K562 (cell line): ENCODE measurements around the gene ARFGAP3. TPM values are rescaled to one million over a fixed set of nuclear protein-coding genes. Genes with fewer than 3 reads are reported as not detected.

Experiments used
- HDAC1 ChIP-seq, 2 experiments: fragments of 450-650 bp; IDR thresholded peaks; 2 replicates each; pipeline ENCODE4 v1.6.1; 2016 to 2017; ENCODE audit warnings: inconsistent platforms in 1 of 2, mild to moderate bottlenecking in 1 of 2, moderate library complexity in 1 of 2
- JUND ChIP-seq, 2 experiments: IDR thresholded peaks; 2 replicates in 1 of 2; 3 replicates in 1 of 2; pipeline ENCODE4 v1.6.1; 2011; ENCODE audit warnings: borderline replicate concordance in 2 of 2, low read depth in 2 of 2, low read length in 2 of 2, improper control_type of control experiment in 1 of 2, missing biosample characterization in 1 of 2, missing genetic modification characterization in 1 of 2, missing genetic modification reagents in 1 of 2
- NFE2L1 ChIP-seq: fragments of 450-650 bp; IDR thresholded peaks from 2 replicates; pipeline ENCODE4 v1.6.1; 2016; ENCODE audit warnings: missing genetic modification characterization, low read depth, mild to moderate bottlenecking, missing compliant biosample characterization, moderate library complexity, borderline replicate concordance
- SAFB ChIP-seq: fragments of 200-400 bp; formaldehyde crosslinking; IDR thresholded peaks from 2 replicates; pipeline ENCODE4 v1.6.1; 2017; ENCODE audit warnings: low read depth, low read length, borderline replicate concordance
- ZFX ChIP-seq: sonication (generic); formaldehyde crosslinking; IDR thresholded peaks from 2 replicates; pipeline ENCODE4 v1.8.0; 2022; ENCODE audit warnings: mild to moderate bottlenecking, missing genetic modification reagents, moderate library complexity
- polyA plus RNA-seq, 8 experiments: library from polyadenylated mRNA; depleted of rRNA in 4 of 8; stranded (reverse) in 5 of 8; unstranded in 3 of 8; fragments of >200 nt; fragmentation: Nextera tagmentation in 2 of 8; fragmentation: Illumina TruSeq in 1 of 8; extraction: Ambion mirVana in 2 of 8; extraction: Trizol in 1 of 8; gene quantifications; 2 replicates each; pipeline versions ENCODE4 v1.2.1 to v1.2.3, GENCODE V29; 2011 to 2014; ENCODE audit warnings: inconsistent platforms in 1 of 8, missing spikeins in 1 of 8
- total RNA-seq, 7 experiments: library from RNA; depleted of rRNA in 6 of 7; stranded (reverse); fragments of >200 nt in 6 of 7; fragmentation: Illumina TruSeq in 2 of 7; extraction: Trizol in 2 of 7; gene quantifications; 2 replicates each; pipeline versions ENCODE4 v1.2.1 to v1.2.3, GENCODE V29; 2011 to 2021; ENCODE audit warnings: low replicate concordance in 1 of 7
- TF ChIP-seq, protein P1 (sequence below): fragments of 250-450 bp; sonication (Bioruptor Pico); IDR thresholded peaks from 2 replicates; pipeline ENCODE4 v1.8.0; 2021; ENCODE audit warnings: moderate library complexity, mild to moderate bottlenecking, inconsistent platforms
- TF ChIP-seq, protein P2 (sequence below): sonication (generic); formaldehyde crosslinking; IDR thresholded peaks from 2 replicates; pipeline ENCODE4 v1.9.0; 2022; ENCODE audit warnings: mild to moderate bottlenecking, missing genetic modification reagents
- TF ChIP-seq, protein P3 (sequence below), 2 experiments: fragments of 450-650 bp; conservative IDR thresholded peaks; 2 replicates each; pipeline ENCODE4 v1.6.1; 2017; ENCODE audit warnings: mild to moderate bottlenecking in 2 of 2, moderate library complexity in 2 of 2
- TF ChIP-seq, protein P4 (sequence below): sonication (generic); formaldehyde crosslinking; IDR thresholded peaks from 2 replicates; pipeline ENCODE4 v1.5.0; 2020; ENCODE audit warnings: missing genetic modification reagents
- TF ChIP-seq, protein P5 (sequence below): sonication (generic); formaldehyde crosslinking; IDR thresholded peaks from 2 replicates; pipeline ENCODE4 v1.8.0; 2022; ENCODE audit warnings: mild to moderate bottlenecking, missing genetic modification reagents, borderline replicate concordance
- TF ChIP-seq, protein P6 (sequence below): sonication (generic); formaldehyde crosslinking; IDR thresholded peaks from 2 replicates; pipeline ENCODE4 v1.8.1; 2022; ENCODE audit warnings: missing genetic modification reagents
- TF ChIP-seq, protein P7 (sequence below): fragments of 450-650 bp; IDR thresholded peaks from 2 replicates; pipeline ENCODE4 v1.6.1; 2014; ENCODE audit warnings: low read depth, mild to moderate bottlenecking, moderate library complexity, borderline replicate concordance
- TF ChIP-seq, protein P8 (sequence below), 2 experiments: fragments of 450-650 bp in 1 of 2; sonication (generic) in 1 of 2; formaldehyde crosslinking in 1 of 2; IDR thresholded peaks in 1 of 2; conservative IDR thresholded peaks in 1 of 2; 2 replicates each; pipeline versions ENCODE4 v1.6.1 to v1.8.1; 2016 to 2023; ENCODE audit warnings: mild to moderate bottlenecking in 2 of 2, moderate library complexity in 2 of 2, inconsistent platforms in 1 of 2, missing genetic modification reagents in 1 of 2

The ARFGAP3 gene
- total and polyA plus RNA-seq, 9 of the 15 experiments (the other 6 are each of a cell fraction or from before 2014, with no cell fraction given), result 14.2 to 31.9 (median 22.7) TPM

DNA sequence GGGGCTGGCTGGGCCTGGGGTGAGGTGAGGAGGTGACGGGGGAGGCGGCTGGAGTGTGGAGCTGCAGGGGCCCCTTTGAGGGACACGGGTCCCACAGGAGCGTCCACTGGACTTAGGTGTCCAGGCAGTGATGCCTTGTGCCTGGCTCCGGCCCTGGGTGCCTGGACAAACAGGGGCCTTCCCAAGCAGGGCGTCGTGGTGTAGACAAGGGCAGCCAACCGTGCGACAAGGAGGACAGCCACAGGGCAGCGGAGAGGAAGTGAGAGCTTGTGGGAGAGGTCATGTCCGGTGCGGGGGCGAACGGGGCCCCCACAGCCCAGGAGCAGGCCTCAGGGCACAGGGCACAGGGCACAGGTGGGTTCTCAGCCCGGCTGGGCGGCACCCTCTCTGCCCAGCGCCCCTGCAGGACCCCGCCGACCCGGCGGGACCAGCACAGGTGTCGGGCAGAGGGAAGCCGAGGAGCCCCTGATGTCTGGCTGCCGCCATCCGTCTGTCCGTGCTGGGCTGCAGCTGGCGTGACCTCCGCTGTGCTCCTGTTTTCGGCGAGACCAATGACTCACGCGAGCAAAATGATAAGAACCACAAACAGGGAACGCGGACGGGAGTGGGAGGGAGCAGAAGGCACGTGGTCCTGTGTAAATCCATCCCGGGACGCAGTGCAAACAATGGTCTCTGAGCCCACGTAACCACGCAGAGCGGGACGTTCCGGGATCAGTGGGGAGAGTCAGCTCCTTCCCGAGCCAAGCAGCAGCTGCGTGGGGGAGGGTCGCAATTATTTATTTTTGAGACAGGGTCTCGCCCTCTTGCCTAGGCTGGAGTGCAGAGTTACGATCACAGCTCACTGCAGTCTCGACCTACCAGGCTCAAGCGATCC, 87.3 kb downstream of the ARFGAP3 start (continued):
- TF ChIP-seq ZFX (CRISPR knock-in tag), result peak; percentile 37; the same call in 1 of the 2 replicates
- TF ChIP-seq HDAC1 (IDR thresholded peaks at IDR 0.05), result 0 out of 4 replicates have a peak, but pooled peaks of 1 of the 2 experiments have one; percentile 22
- TF ChIP-seq, protein P1, sequence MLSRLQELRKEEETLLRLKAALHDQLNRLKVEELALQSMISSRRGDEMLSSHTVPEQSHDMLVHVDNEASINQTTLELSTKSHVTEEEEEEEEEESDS (CRISPR knock-in tag), result no peak
- peak; percentile 53; the same call in 1 of the 2 replicates for TF ChIP-seq SAFB
- TF ChIP-seq, protein P2, sequence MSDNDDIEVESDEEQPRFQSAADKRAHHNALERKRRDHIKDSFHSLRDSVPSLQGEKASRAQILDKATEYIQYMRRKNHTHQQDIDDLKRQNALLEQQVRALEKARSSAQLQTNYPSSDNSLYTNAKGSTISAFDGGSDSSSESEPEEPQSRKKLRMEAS (CRISPR knock-in tag), result peak; percentile 78
- TF ChIP-seq, protein P3, sequence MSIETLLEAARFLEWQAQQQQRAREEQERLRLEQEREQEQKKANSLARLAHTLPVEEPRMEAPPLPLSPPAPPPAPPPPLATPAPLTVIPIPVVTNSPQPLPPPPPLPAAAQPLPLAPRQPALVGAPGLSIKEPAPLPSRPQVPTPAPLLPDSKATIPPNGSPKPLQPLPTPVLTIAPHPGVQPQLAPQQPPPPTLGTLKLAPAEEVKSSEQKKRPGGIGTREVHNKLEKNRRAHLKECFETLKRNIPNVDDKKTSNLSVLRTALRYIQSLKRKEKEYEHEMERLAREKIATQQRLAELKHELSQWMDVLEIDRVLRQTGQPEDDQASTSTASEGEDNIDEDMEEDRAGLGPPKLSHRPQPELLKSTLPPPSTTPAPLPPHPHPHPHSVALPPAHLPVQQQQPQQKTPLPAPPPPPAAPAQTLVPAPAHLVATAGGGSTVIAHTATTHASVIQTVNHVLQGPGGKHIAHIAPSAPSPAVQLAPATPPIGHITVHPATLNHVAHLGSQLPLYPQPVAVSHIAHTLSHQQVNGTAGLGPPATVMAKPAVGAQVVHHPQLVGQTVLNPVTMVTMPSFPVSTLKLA (conservative IDR thresholded peaks at IDR 0.05), result peak; percentile 18 to 35; a peak in 1 of 4 replicates
- TF ChIP-seq, protein P4, sequence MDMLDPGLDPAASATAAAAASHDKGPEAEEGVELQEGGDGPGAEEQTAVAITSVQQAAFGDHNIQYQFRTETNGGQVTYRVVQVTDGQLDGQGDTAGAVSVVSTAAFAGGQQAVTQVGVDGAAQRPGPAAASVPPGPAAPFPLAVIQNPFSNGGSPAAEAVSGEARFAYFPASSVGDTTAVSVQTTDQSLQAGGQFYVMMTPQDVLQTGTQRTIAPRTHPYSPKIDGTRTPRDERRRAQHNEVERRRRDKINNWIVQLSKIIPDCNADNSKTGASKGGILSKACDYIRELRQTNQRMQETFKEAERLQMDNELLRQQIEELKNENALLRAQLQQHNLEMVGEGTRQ (CRISPR knock-in tag), result peak; percentile 57; the same call in 1 of the 2 replicates
- peak; percentile 81 for TF ChIP-seq JUND (IDR thresholded peaks at IDR 0.05; ENCODE audit: borderline replicate concordance, low read depth, low read length)
- peak; percentile 71; the same call in 1 of the 3 replicates for TF ChIP-seq JUND (tag; IDR thresholded peaks at IDR 0.05; ENCODE audit: borderline replicate concordance, low read depth, low read length)
- TF ChIP-seq, protein P5, sequence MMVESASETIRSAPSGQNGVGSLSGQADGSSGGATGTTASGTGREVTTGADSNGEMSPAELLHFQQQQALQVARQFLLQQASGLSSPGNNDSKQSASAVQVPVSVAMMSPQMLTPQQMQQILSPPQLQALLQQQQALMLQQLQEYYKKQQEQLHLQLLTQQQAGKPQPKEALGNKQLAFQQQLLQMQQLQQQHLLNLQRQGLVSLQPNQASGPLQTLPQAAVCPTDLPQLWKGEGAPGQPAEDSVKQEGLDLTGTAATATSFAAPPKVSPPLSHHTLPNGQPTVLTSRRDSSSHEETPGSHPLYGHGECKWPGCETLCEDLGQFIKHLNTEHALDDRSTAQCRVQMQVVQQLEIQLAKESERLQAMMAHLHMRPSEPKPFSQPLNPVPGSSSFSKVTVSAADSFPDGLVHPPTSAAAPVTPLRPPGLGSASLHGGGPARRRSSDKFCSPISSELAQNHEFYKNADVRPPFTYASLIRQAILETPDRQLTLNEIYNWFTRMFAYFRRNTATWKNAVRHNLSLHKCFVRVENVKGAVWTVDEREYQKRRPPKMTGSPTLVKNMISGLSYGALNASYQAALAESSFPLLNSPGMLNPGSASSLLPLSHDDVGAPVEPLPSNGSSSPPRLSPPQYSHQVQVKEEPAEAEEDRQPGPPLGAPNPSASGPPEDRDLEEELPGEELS (CRISPR knock-in tag), result no peak
- TF ChIP-seq, protein P6, sequence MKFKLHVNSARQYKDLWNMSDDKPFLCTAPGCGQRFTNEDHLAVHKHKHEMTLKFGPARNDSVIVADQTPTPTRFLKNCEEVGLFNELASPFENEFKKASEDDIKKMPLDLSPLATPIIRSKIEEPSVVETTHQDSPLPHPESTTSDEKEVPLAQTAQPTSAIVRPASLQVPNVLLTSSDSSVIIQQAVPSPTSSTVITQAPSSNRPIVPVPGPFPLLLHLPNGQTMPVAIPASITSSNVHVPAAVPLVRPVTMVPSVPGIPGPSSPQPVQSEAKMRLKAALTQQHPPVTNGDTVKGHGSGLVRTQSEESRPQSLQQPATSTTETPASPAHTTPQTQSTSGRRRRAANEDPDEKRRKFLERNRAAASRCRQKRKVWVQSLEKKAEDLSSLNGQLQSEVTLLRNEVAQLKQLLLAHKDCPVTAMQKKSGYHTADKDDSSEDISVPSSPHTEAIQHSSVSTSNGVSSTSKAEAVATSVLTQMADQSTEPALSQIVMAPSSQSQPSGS (CRISPR knock-in tag), result 0 out of 2 replicates have a peak, but pooled peaks have one; percentile 22
- TF ChIP-seq, protein P7, sequence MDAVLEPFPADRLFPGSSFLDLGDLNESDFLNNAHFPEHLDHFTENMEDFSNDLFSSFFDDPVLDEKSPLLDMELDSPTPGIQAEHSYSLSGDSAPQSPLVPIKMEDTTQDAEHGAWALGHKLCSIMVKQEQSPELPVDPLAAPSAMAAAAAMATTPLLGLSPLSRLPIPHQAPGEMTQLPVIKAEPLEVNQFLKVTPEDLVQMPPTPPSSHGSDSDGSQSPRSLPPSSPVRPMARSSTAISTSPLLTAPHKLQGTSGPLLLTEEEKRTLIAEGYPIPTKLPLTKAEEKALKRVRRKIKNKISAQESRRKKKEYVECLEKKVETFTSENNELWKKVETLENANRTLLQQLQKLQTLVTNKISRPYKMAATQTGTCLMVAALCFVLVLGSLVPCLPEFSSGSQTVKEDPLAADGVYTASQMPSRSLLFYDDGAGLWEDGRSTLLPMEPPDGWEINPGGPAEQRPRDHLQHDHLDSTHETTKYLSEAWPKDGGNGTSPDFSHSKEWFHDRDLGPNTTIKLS, result no peak
- TF ChIP-seq NFE2L1 (tag), result no peak
- TF ChIP-seq, protein P8, sequence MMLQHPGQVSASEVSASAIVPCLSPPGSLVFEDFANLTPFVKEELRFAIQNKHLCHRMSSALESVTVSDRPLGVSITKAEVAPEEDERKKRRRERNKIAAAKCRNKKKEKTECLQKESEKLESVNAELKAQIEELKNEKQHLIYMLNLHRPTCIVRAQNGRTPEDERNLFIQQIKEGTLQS (IDR thresholded peaks at IDR 0.05), result 0 out of 2 replicates have a peak, but pooled peaks have one; percentile 32
- TF ChIP-seq, protein P8 (CRISPR knock-in tag; conservative IDR thresholded peaks at IDR 0.05), result no peak
